ENCODE results near the gene NDUFC2. TPM values are rescaled to one million over a fixed set of nuclear protein-coding genes. Genes with fewer than 3 reads are reported as not detected.

NDUFC2 gene
- total RNA-seq, 4 donors from 2014 or later, result 67.8 to 102 (median 79.6) TPM

DNA sequence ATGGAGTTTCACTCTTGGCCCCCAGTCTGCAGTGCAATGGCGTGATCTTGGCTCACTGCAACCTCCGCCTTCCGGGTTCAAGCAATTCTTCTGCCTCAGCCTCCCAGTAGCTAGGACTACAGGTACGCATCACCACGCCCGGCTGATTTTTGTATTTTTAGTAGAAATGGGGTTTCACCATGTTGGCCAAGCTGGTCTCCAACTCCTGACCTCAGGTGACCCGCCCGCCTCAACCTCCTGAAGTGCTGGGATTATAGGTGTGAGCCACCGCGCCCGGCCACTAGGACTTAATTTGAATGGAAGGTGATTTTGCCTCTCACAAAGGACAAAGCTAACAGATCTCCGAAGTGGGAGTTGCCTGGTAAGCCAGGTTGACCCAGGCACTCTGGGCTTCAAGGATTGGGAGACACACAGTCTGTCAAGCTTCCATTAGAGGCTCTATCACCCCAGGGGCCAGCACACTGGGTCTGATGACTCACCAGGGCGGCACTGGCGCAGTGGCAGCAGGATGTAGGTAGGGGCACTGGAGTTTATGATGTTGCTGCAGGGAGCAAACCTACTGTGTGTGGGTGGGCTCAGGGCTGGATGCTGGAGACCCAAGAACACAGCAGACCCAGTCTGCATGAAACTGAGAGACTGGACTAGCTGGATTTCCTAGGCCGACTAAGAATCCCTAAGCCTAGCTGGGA is 38.8 kb downstream of the NDUFC2 start:
- H3K4me1 ChIP-seq, result peaks cover 0 to 27% (median 0%) of the 10 kb centered on the region in 3 donors

GRCh38 chr11:78039919-78040671 is 39.6 kb downstream of the NDUFC2 start:
- WGBS, 2 donors (ENCODE audit: low coverage in 1 of 2), result 6 to 21% methylated on average over 6 of the region's 7 CpGs
- H3K4me3 ChIP-seq, result peak overlapping the region in 1 of 2 donors; percentile 3
- peak; percentile 34 for ATAC-seq
- H3K27ac ChIP-seq, result peak overlapping the region in 3 of 4 donors; percentile 43 to 68 (median 48)
- no peaks in the 10 kb centered on the region for H3K9me3 ChIP-seq
- no peaks in the 10 kb centered on the region for H3K27me3 ChIP-seq
- no peaks in the 10 kb centered on the region for H3K36me3 ChIP-seq
- H3K4me1 ChIP-seq, result peaks cover 0 to 19% (median 0%) of the 10 kb centered on the region in 3 donors
- TF ChIP-seq EP300 (IDR thresholded peaks at IDR 0.05), result no peak
- no peak for TF ChIP-seq CTCF (IDR thresholded peaks at IDR 0.05)
- TF ChIP-seq POLR2AphosphoS5 (IDR thresholded peaks at IDR 0.05), result peak; percentile 40
- TF ChIP-seq POLR2A (IDR thresholded peaks at IDR 0.05), result no peak

More for the DNA sequence above, 38.8 kb downstream of the NDUFC2 start:
- Histone ChIP-seq H3K27ac (peak overlapping the region in 1 of 4 donors; percentile 48), H3K27me3 (no peaks in the 10 kb centered on the region), H3K4me3 (no peak overlapping the region), H3K9me3 (no peaks in the 10 kb centered on the region), H3K36me3 (no peaks in the 10 kb centered on the region)
- 88% methylated on average over 8 of the region's 15 CpGs; no CpG with 5 or more reads in 1 of the 2 donors for WGBS, 2 donors (ENCODE audit: low coverage in 1 of 2)
- no peak for ATAC-seq
- TF ChIP-seq EP300 (IDR thresholded peaks at IDR 0.05), result no peak
- TF ChIP-seq POLR2AphosphoS5 (IDR thresholded peaks at IDR 0.05), result no peak
- TF ChIP-seq CTCF (IDR thresholded peaks at IDR 0.05), result no peak
- no peak for TF ChIP-seq POLR2A (IDR thresholded peaks at IDR 0.05)

DNA sequence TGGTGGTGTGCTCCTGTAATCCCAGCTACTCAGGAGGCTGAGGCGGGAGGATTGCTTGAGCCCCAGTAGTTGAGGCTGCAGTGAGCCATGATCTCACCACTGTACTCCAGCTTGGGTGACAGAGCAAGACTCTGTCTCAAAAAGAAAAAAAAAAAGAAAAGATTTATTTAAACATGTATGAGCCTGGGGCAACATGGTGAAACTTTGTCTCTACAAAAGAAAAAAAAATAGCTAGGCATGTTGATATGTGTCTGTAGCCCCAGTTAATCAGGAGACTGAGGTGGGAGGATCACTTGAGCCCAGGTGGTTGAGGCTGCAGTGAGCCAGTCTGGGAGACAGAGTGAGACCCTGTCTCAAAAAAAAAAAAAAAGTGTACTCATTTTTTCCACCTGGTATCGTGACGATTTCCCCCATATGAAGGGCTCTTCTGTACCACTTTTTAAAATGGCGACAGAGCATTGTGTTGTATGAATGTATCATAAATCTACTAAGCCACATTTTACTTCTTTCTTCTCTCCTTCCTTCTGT is 40.2 kb downstream of the NDUFC2 start:
- peaks cover 0 to 15% (median 0%) of the 10 kb centered on the region in 3 donors for H3K4me1 ChIP-seq
- 66 to 80% methylated on average over 2 to 4 of the region's 4 CpGs for WGBS, 2 donors (ENCODE audit: low coverage in 1 of 2)
- no peak for ATAC-seq
- no peaks in the 10 kb centered on the region for H3K9me3 ChIP-seq
- no peaks in the 10 kb centered on the region for H3K36me3 ChIP-seq
- no peaks in the 10 kb centered on the region for H3K27me3 ChIP-seq
- no peak overlapping the region for H3K4me3 ChIP-seq
- peak overlapping the region in 3 of 4 donors; percentile 43 to 68 (median 48) for H3K27ac ChIP-seq
- TF ChIP-seq POLR2AphosphoS5 (IDR thresholded peaks at IDR 0.05), result no peak
- no peak for TF ChIP-seq CTCF (IDR thresholded peaks at IDR 0.05)
- TF ChIP-seq EP300 (IDR thresholded peaks at IDR 0.05), result no peak
- no peak for TF ChIP-seq POLR2A (IDR thresholded peaks at IDR 0.05)

- Histone ChIP-seq H3K4me3 (no peak overlapping the region), H3K27ac (no peak overlapping the region), H3K36me3 (no peaks in the 10 kb centered on the region), H3K4me1 (peaks cover 0 to 15% (median 0%) of the 10 kb centered on the region in 3 donors), H3K27me3 (no peaks in the 10 kb centered on the region), H3K9me3 (no peaks in the 10 kb centered on the region)
- WGBS, 2 donors (ENCODE audit: low coverage in 1 of 2), result 83 to 89% methylated on average over 6 of the region's 8 CpGs
- ATAC-seq, result no peak
- no peak for TF ChIP-seq CTCF (IDR thresholded peaks at IDR 0.05)
- no peak for TF ChIP-seq POLR2A (IDR thresholded peaks at IDR 0.05)
- TF ChIP-seq POLR2AphosphoS5 (IDR thresholded peaks at IDR 0.05), result no peak
- no peak for TF ChIP-seq EP300 (IDR thresholded peaks at IDR 0.05)
These were observed 40.9 kb downstream of the NDUFC2 start for GRCh38 chr11:78038697-78039313.

Measured in gastroesophageal sphincter (tissue), 4 donors.